ENCODE data around the gene MAX. TPM values are rescaled to one million over a fixed set of nuclear protein-coding genes. Genes with fewer than 3 reads are reported as not detected.
"Not testable (repeated sequence)": the region's sequence is repeated elsewhere in the genome, so short reads cannot be mapped to it uniquely, and the experiment has no call there.

Gene MAX
- total and polyA plus RNA-seq, 2 of the 8 experiments (the other 6 are each of a cell fraction or from before 2014, with no cell fraction given): 36.9 to 65.1 TPM

GRCh38 chr14:65031321-65031720 lies 71.0 kb downstream of the MAX start:
- not testable (repeated sequence) for H2BK20ac ChIP-seq (ENCODE audit: low read length); H2BK12ac ChIP-seq (ENCODE audit: low read depth, low read length); H3K18ac ChIP-seq (ENCODE audit: extremely low read depth, low read length); H3K79me2 ChIP-seq (ENCODE audit: control insufficient read depth in 1 of 2, insufficient read depth in 2 of 2, low read length in 2 of 2); H3K14ac ChIP-seq (ENCODE audit: insufficient read length); H3K9ac ChIP-seq (replicated peaks in 1 of 4; ENCODE audit: extremely low read depth in 1 of 4, low read depth in 3 of 4, low read length in 3 of 4); H3K4me1 ChIP-seq (replicated peaks in 1 of 4; ENCODE audit: control insufficient read depth in 3 of 4, insufficient read depth in 4 of 4, low read length in 3 of 4); H3K27ac ChIP-seq (ENCODE audit: low read depth, low read length); H4K91ac ChIP-seq (replicated peaks; ENCODE audit: insufficient read length, low read length); DNase-seq (ENCODE audit: low read depth in 1 of 2, low spot score in 2 of 2); H2BK5ac ChIP-seq (ENCODE audit: low read depth, low read length); H4K8ac ChIP-seq (ENCODE audit: extremely low read depth, insufficient read depth, low read length); H3K56ac ChIP-seq (replicated peaks; ENCODE audit: insufficient read length, low read depth, low read length); H2BK15ac ChIP-seq (ENCODE audit: low read length); FAIRE-seq; H4K20me1 ChIP-seq (replicated peaks in 1 of 2; ENCODE audit: control insufficient read depth in 1 of 2, insufficient read depth in 2 of 2, low read length in 2 of 2); H3K9me3 ChIP-seq (ENCODE audit: insufficient read depth in 2 of 2, low read depth in 1 of 2, low read length in 1 of 2); H3K4me3 ChIP-seq (ENCODE audit: extremely low read depth in 1 of 4, insufficient read depth in 2 of 4, low read depth in 3 of 4, low read length in 4 of 4); H3K23ac ChIP-seq (ENCODE audit: insufficient read length); H2AFZ ChIP-seq (ENCODE audit: low read length); H3K27me3 ChIP-seq (replicated peaks in 1 of 4; ENCODE audit: control insufficient read depth in 3 of 4, extremely low read depth in 1 of 4, insufficient read depth in 3 of 4, low read length in 3 of 4); H3K23me2 ChIP-seq (ENCODE audit: low read depth, low read length); H3K4ac ChIP-seq (replicated peaks; ENCODE audit: insufficient read length, low read depth, low read length); H2AK5ac ChIP-seq (ENCODE audit: low read depth, low read length); H2BK120ac ChIP-seq (replicated peaks; ENCODE audit: low read depth, low read length); H4K5ac ChIP-seq (ENCODE audit: insufficient read length, low read depth, low read length); H3K79me1 ChIP-seq (ENCODE audit: low read depth, low read length); H3K4me2 ChIP-seq (ENCODE audit: insufficient read depth in 1 of 2, low read depth in 2 of 2, low read length in 2 of 2)
- ChIA-PET CTCF (ENCODE audit: partially characterized antibody) (interaction anchor here (0.6 to 3.4 kb wide), 6 partner anchors 11 to 145 kb away, joined by 3 to 34 read pairs (median 3); no protein-coding TSS in a partner anchor), POLR2A (ENCODE audit: partially characterized antibody) (interaction anchor here (0.7 kb wide), 1 partner anchor 192 kb away, joined by 4 read pairs; no protein-coding TSS in a partner anchor)
- H3K36me3 ChIP-seq (ENCODE audit: control insufficient read depth in 2 of 4, insufficient read depth in 4 of 4, low read length in 3 of 4): peaks cover 2 to 17% (median 6%) of the 10 kb centered on the region in 4 experiments; a peak in 6 of 8 replicates
- WGBS, 2 experiments (ENCODE audit: extremely low coverage in 1 of 2, insufficient coverage in 1 of 2, insufficient read length in 1 of 2, insufficient replicate concordance in 2 of 2, low coverage in 1 of 2, low lambda C conversion rate in 2 of 2, missing lambda C conversion rate in 1 of 2): 96% methylated on average over 10 of the region's 10 CpGs; no CpG with 5 or more reads in 1 of the 2 experiments
- TF ChIP-seq CEBPB (IDR thresholded peaks at IDR 0.05; ENCODE audit: low read depth, low read length): peak; percentile 3; the same call in 1 of the 2 replicates
